ACC112 (cell line): ENCODE results near the gene MYMK.

Source experiments
- H2AFZ ChIP-seq: fragments of 200-600 bp; sonication (generic); one replicate; pipeline ENCODE4 v1.6.0; 2017; ENCODE audit warnings: antibody characterized with exemption, low read length; ENCODE audit not compliant: unreplicated experiment
- H3K27ac ChIP-seq: fragments of 200-600 bp; sonication (generic); 2 replicates; pipeline ENCODE4 v1.5.1; 2014; ENCODE audit warnings: low read depth, mild to moderate bottlenecking, antibody characterized with exemption, low read length, moderate library complexity
- H3K27me3 ChIP-seq: fragments of 200-600 bp; sonication (generic); 2 replicates; pipeline ENCODE4 v1.6.1; 2014; ENCODE audit warnings: mild to moderate bottlenecking, antibody characterized with exemption, low read length, moderate library complexity, mixed read lengths; ENCODE audit not compliant: insufficient read depth
- H3K36me3 ChIP-seq: fragments of 200-600 bp; sonication (generic); 2 replicates; pipeline ENCODE4 v1.6.1; 2016; ENCODE audit warnings: mild to moderate bottlenecking, antibody characterized with exemption, low read length, moderate library complexity, mixed read lengths; ENCODE audit not compliant: insufficient read depth
- H3K4me1 ChIP-seq: fragments of 200-600 bp; sonication (generic); one replicate; pipeline ENCODE4 v1.6.1; 2016; ENCODE audit warnings: low read length, mixed read lengths; ENCODE audit not compliant: insufficient read depth, unreplicated experiment, control insufficient read depth
- H3K4me3 ChIP-seq: fragments of 200-600 bp; sonication (generic); 2 replicates; pipeline ENCODE4 v1.5.1; 2014; ENCODE audit warnings: mild to moderate bottlenecking, low read depth, low read length
- H3K79me2 ChIP-seq: fragments of 200-600 bp; sonication (generic); one replicate; pipeline ENCODE4 v1.6.0; 2016; ENCODE audit warnings: low read length; ENCODE audit not compliant: control insufficient read depth, unreplicated experiment, insufficient read depth

The MYMK gene

GRCh38 chr9:133525677-133526076 lies 918 bp upstream of the MYMK start:
- Histone ChIP-seq H3K27me3 (peaks cover 38% of the 10 kb centered on the region), H3K4me3 (no peak overlapping the region), H3K27ac (no peak overlapping the region), H3K36me3 (no peaks in the 10 kb centered on the region), H3K4me1 (no peaks in the 10 kb centered on the region), H2AFZ (no peak overlapping the region), H3K79me2 (no peaks in the 10 kb centered on the region)

DNA sequence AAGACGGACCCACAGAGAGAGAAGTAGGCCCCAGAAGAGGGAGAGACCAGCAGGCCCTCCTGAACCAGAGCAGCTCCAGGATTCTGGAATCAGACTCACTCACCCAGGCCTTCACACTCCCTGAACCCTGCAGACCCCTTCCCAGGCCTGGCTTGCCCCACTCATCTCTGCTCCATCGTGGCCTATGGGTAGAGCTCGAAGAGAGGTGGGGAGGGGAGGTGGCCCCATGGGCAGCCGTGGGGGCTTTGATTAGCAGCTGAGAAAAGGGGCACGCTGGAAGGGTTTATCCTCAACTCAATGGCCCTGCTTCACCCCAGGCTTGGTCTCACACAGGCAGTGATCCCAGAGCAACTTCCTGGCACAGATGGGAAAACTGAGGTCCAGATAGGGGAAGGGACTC lies 613 bp downstream of the MYMK start:
- Histone ChIP-seq H3K4me3 (no peak overlapping the region), H3K36me3 (no peaks in the 10 kb centered on the region), H2AFZ (no peak overlapping the region), H3K27me3 (peaks cover 25% of the 10 kb centered on the region), H3K79me2 (no peaks in the 10 kb centered on the region), H3K4me1 (no peaks in the 10 kb centered on the region), H3K27ac (no peak overlapping the region)

DNA sequence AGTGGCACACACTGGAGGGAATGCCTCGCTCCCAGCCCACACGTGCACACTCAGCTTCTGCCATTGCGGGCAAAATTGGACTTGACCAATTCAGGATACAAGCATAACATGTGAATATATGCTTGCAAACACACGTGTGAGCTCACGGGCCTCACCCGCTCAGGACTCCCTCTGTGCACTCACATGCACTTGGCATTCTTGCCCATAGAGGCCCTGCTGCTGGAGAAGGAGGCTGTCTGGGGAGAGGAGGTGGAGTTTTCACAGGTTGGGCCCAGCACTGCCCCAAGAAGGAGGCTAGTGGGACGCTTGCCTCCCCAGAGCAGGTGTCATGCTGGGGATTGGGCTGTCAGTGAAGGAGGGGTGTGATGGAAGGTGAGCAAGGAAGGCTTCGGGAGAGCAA lies 1.7 kb downstream of the MYMK start:
- peaks cover 14% of the 10 kb centered on the region for H3K27me3 ChIP-seq
- no peak overlapping the region for H2AFZ ChIP-seq
- no peak overlapping the region for H3K27ac ChIP-seq
- no peaks in the 10 kb centered on the region for H3K4me1 ChIP-seq
- no peaks in the 10 kb centered on the region for H3K79me2 ChIP-seq
- H3K36me3 ChIP-seq, result no peaks in the 10 kb centered on the region
- no peak overlapping the region for H3K4me3 ChIP-seq

GRCh38 chr9:133522073-133522910 lies 2.5 kb downstream of the MYMK start:
- Histone ChIP-seq H3K36me3 (no peaks in the 10 kb centered on the region), H3K4me3 (no peak overlapping the region), H3K27me3 (peaks cover 6% of the 10 kb centered on the region; the same call in 1 of the 2 replicates), H3K79me2 (no peaks in the 10 kb centered on the region), H3K4me1 (no peaks in the 10 kb centered on the region), H3K27ac (no peak overlapping the region), H2AFZ (no peak overlapping the region)

GRCh38 chr9:133521122-133522072 lies 3.4 kb downstream of the MYMK start:
- Histone ChIP-seq H3K4me1 (no peaks in the 10 kb centered on the region), H3K27me3 (no peaks in the 10 kb centered on the region; the same call in 1 of the 2 replicates), H3K4me3 (no peak overlapping the region), H3K79me2 (no peaks in the 10 kb centered on the region), H3K36me3 (no peaks in the 10 kb centered on the region), H3K27ac (no peak overlapping the region), H2AFZ (no peak overlapping the region)

DNA sequence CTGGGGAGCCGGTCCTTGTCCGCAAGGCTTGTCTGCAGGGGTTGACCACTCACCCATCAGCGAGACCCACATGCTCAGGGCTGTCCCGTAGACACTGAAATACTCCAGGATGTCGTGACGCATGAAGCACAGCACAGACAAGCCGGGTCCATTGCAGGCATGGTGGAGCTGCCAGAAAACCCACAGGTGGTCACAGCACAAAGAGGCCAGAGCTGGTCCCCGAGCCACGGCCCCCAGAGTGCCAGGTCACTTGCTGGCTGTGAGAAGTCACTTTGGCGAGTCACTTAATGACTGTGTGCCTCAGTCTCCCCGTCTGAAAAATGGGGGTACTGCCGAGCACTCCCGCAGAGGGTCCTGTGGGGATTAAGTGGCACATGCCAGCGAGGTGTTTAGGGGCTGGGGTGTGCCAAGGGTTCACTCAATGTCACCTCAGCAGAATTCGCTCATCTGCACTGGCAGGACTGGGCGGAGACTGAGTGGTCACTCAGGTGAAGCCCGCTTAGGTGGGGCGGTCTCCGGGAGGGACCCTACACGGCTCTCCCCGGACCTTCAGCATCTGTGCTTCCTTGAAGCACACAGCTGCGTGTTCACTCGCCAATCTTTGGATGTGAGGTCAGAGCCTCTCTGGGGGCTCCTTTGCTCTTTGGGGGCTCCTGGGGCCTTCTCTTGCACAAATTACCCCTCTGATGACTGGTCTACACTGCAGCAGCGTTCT lies 4.5 kb downstream of the MYMK start:
- no peaks in the 10 kb centered on the region for H3K4me1 ChIP-seq
- H3K27ac ChIP-seq, result no peak overlapping the region

DNA sequence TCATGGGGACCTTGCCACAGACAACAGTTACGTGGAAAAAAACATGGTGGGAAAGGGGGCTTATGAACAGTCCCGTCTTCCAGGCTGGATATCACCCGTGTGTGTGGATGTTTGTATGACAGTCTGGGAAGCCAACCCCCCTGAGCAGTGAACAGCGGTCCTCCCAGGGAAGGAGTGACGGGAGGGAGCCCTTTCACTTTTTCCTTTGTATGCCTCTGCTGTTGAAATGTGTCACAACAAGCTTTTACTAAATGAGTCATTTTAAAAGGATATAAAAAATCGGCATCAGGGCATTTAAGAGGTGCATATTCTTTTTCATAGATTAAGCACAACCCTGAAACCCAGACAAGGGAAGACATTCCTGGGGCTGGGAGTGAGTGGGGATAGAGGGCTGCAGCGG lies 5.1 kb downstream of the MYMK start:
- Histone ChIP-seq H2AFZ (no peak overlapping the region), H3K27ac (no peak overlapping the region), H3K36me3 (no peaks in the 10 kb centered on the region), H3K79me2 (no peaks in the 10 kb centered on the region), H3K27me3 (no peaks in the 10 kb centered on the region), H3K4me3 (no peak overlapping the region), H3K4me1 (no peaks in the 10 kb centered on the region)

More for the DNA sequence above, 4.5 kb downstream of the MYMK start:
- Histone ChIP-seq H3K4me3 (no peak overlapping the region), H3K36me3 (no peaks in the 10 kb centered on the region), H3K79me2 (no peaks in the 10 kb centered on the region), H3K27me3 (no peaks in the 10 kb centered on the region), H2AFZ (no peak overlapping the region)

GRCh38 chr9:133518706-133519449 lies 5.9 kb downstream of the MYMK start:
- H3K27ac ChIP-seq, result no peak overlapping the region
- no peaks in the 10 kb centered on the region for H3K36me3 ChIP-seq
- H3K4me1 ChIP-seq, result no peaks in the 10 kb centered on the region
- no peaks in the 10 kb centered on the region for H3K27me3 ChIP-seq
- H2AFZ ChIP-seq, result no peak overlapping the region
- no peak overlapping the region for H3K4me3 ChIP-seq
- no peaks in the 10 kb centered on the region for H3K79me2 ChIP-seq

DNA sequence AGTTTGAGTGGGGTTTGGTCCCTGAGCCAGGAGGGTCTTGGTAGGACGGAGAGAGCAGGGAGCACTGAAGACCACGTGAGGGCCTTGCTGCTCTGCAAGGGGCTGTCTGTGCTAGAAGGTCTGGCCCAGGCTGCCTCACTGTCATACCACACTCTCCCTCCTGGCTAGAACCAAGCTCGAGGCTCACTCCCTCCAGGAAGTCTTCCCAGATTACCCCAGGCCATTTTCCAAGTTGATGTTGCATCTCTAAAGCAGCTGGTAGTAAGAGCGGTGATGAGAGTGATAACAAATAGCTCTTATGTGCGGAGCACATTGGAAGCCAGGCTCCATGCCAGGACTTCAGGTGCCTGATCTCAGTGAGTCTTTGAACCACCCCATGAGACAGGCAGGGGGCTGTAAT lies 6.6 kb downstream of the MYMK start:
- Histone ChIP-seq H3K4me1 (no peaks in the 10 kb centered on the region), H3K36me3 (no peaks in the 10 kb centered on the region), H3K27me3 (no peaks in the 10 kb centered on the region), H3K79me2 (no peaks in the 10 kb centered on the region), H3K4me3 (no peak overlapping the region), H3K27ac (no peak overlapping the region), H2AFZ (no peak overlapping the region)

GRCh38 chr9:133517711-133518110 lies 7.0 kb downstream of the MYMK start:
- H3K4me3 ChIP-seq, result no peak overlapping the region

More at GRCh38 chr9:133517711-133518110, 7.0 kb downstream of the MYMK start:
- Histone ChIP-seq H3K27ac (no peak overlapping the region), H3K4me1 (no peaks in the 10 kb centered on the region), H2AFZ (no peak overlapping the region), H3K79me2 (no peaks in the 10 kb centered on the region), H3K27me3 (no peaks in the 10 kb centered on the region), H3K36me3 (no peaks in the 10 kb centered on the region)
